Endodermal cell (in vitro differentiated cells): ENCODE results near the gene ENHO. TPM values are rescaled to one million over a fixed set of nuclear protein-coding genes. Genes with fewer than 3 reads are reported as not detected.

Experiments
- DNase-seq: peaks from one replicate; pipeline ENCODE4 v3.0.0-alpha.2; 2017
- H3K27ac ChIP-seq: 2 replicates; pipeline ENCODE4 v1.5.1; 2013; ENCODE audit warnings: mild to moderate bottlenecking, low read depth, low read length, moderate library complexity
- H3K27me3 ChIP-seq: 2 replicates; pipeline ENCODE4 v1.6.1; 2013; ENCODE audit warnings: mild to moderate bottlenecking, low read length, moderate library complexity; ENCODE audit not compliant: insufficient read depth, control insufficient read depth, poor library complexity, severe bottlenecking
- H3K36me3 ChIP-seq: 2 replicates; pipeline ENCODE4 v1.7.0; 2013; ENCODE audit warnings: mild to moderate bottlenecking, low read length, moderate library complexity; ENCODE audit not compliant: control insufficient read depth, insufficient read depth
- H3K4me1 ChIP-seq: one replicate; pipeline ENCODE4 v1.7.0; 2013; ENCODE audit warnings: low read length; ENCODE audit not compliant: control insufficient read depth, insufficient read depth
- H3K4me3 ChIP-seq: 2 replicates; pipeline ENCODE4 v1.5.1; 2013; ENCODE audit warnings: mild to moderate bottlenecking, low read length, moderate library complexity
- H3K9ac ChIP-seq: 2 replicates; pipeline ENCODE4 v1.6.1; 2013; ENCODE audit warnings: mild to moderate bottlenecking, low read length, moderate library complexity; ENCODE audit not compliant: poor library complexity, severe bottlenecking; ENCODE audit errors: extremely low read depth
- H3K9me3 ChIP-seq: 2 replicates; pipeline ENCODE4 v1.6.1; 2013; ENCODE audit warnings: mild to moderate bottlenecking, low read length, moderate library complexity; ENCODE audit not compliant: control insufficient read depth
- H3K27ac Mint-ChIP-seq: 2 replicates; pipeline ENCODE4 v1.8.0; 2020; ENCODE audit warnings: mixed read lengths
- H3K27me3 Mint-ChIP-seq: 2 replicates; pipeline ENCODE4 v1.8.0; 2021; ENCODE audit warnings: mild to moderate bottlenecking, mixed read lengths; ENCODE audit not compliant: insufficient read depth
- H3K36me3 Mint-ChIP-seq: 2 replicates; pipeline ENCODE4 v1.8.0; 2020; ENCODE audit warnings: low read depth, mixed read lengths
- H3K4me1 Mint-ChIP-seq: 2 replicates; pipeline ENCODE4 v1.8.0; 2020; ENCODE audit warnings: mixed read lengths
- H3K4me3 Mint-ChIP-seq: 2 replicates; pipeline ENCODE4 v1.8.0; 2020; ENCODE audit warnings: mild to moderate bottlenecking, moderate library complexity, mixed read lengths
- H3K9me3 Mint-ChIP-seq: 2 replicates; pipeline ENCODE4 v1.8.0; 2020; ENCODE audit warnings: mild to moderate bottlenecking, mixed read lengths
- WGBS, 2 experiments: methylation state at CpG; one replicate each; pipeline versions ENCODE4 v1.1.5 to v1.1.7; 2013; ENCODE audit warnings: missing lambda C conversion rate in 2 of 2, mixed read lengths in 1 of 2; ENCODE audit not compliant: insufficient coverage in 1 of 2, insufficient read length in 1 of 2; 5-methylcytosine and 5-hydroxymethylcytosine counted together
- total RNA-seq, 2 donors: library from RNA; stranded (reverse); fragmentation: NEBNext Ultra II Directional in 1 of 2; extraction: Animal tissue kit (Norgen Biotek cat#: 25700) in 1 of 2; gene quantifications; 2 replicates in 1 of 2; 3 replicates in 1 of 2; pipeline ENCODE4 v1.2.1, GENCODE V29; 2021
- TF ChIP-seq, protein P1 (sequence below): fragments of 200-600 bp; sonication (generic); conservative IDR thresholded peaks from 2 replicates; pipeline ENCODE4 v1.5.0; 2021; ENCODE audit warnings: antibody characterized with exemption, mild to moderate bottlenecking

The ENHO gene
- total RNA-seq, 2 donors from 2014 or later: 7.1 to 14.5 TPM

DNA sequence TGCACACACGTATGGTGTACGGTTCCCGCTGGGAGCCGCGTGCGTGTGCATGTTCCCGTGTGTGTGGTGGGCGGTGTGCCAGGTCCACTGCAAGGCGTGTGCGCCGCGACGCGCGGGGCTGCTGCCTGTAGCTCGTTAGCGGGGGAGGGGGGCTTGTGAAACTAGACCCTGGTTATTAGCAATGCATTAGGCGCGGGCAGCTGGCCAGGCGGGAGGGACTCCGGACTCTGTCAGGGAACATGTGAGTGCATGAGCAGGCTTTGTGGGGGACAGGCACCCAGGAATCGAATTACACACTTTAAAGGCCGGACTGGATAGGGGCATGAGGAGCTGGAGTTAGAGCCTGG lies 32.2 kb upstream of the ENHO start:
- no peaks in the 10 kb centered on the region for H3K27me3 ChIP-seq
- TF ChIP-seq, protein P1, sequence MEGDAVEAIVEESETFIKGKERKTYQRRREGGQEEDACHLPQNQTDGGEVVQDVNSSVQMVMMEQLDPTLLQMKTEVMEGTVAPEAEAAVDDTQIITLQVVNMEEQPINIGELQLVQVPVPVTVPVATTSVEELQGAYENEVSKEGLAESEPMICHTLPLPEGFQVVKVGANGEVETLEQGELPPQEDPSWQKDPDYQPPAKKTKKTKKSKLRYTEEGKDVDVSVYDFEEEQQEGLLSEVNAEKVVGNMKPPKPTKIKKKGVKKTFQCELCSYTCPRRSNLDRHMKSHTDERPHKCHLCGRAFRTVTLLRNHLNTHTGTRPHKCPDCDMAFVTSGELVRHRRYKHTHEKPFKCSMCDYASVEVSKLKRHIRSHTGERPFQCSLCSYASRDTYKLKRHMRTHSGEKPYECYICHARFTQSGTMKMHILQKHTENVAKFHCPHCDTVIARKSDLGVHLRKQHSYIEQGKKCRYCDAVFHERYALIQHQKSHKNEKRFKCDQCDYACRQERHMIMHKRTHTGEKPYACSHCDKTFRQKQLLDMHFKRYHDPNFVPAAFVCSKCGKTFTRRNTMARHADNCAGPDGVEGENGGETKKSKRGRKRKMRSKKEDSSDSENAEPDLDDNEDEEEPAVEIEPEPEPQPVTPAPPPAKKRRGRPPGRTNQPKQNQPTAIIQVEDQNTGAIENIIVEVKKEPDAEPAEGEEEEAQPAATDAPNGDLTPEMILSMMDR: no peak
- H3K4me1 ChIP-seq: peaks cover 6% of the 10 kb centered on the region
- Mint-ChIP-seq H3K9me3 (no peaks in the 10 kb centered on the region), H3K27ac (no peak overlapping the region), H3K4me3 (no peak overlapping the region), H3K27me3 (peaks cover 6% of the 10 kb centered on the region), H3K4me1 (peaks cover 9% of the 10 kb centered on the region), H3K36me3 (no peaks in the 10 kb centered on the region)
- no peak overlapping the region for H3K9ac ChIP-seq
- no peaks in the 10 kb centered on the region for H3K36me3 ChIP-seq
- no peak overlapping the region for H3K4me3 ChIP-seq
- WGBS, 2 experiments: 91 to 96% methylated on average over 15 to 23 of the region's 23 CpGs
- H3K27ac ChIP-seq: peak overlapping the region; percentile 44
- H3K9me3 ChIP-seq: no peaks in the 10 kb centered on the region
- DNase-seq: peak; percentile 44

DNA sequence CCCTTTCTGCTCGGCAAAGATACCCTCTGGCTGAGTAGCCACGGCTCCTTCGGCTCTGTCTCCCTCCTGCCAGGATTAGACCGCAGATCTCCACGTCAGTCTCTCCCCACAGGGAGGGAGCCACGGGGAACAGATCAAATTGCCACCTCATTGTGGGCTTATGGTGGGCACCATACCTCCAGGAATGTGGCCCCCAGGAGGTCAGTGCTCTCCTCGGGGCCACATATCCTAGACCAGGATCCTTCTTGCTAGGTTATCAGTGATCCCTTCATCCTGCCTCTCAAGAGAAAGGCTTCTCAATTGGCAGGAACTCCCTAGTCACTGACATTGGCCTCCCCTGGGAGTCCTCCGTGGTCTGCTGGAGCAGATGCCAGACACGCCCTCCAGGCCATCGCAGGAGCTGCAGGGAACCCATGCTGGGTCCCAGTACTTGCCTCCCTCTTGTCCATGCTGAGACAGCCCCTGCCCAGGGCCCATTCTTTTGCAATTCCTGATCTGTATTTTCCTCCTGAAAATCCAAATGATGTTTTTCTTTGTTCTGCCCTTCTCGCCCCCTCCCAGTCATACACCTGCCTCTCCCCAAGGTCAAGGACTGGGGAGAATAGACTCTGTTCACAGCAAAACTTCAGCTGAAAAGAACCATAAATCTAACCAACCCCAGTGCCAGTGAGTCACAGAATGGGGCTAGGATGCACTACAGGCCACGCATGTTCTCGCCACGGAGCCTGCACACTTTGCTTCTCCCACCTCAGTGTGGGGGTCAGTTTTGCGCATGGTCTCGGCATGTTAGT lies 31.6 kb upstream of the ENHO start:
- Mint-ChIP-seq H3K4me3 (no peak overlapping the region), H3K27ac (no peak overlapping the region), H3K9me3 (no peaks in the 10 kb centered on the region), H3K4me1 (peaks cover 8% of the 10 kb centered on the region), H3K36me3 (no peaks in the 10 kb centered on the region), H3K27me3 (peaks cover 6% of the 10 kb centered on the region)
- TF ChIP-seq, protein P1: no peak
- Histone ChIP-seq H3K4me1 (peaks cover 2% of the 10 kb centered on the region), H3K9me3 (no peaks in the 10 kb centered on the region), H3K27ac (peak overlapping the region; percentile 44), H3K27me3 (no peaks in the 10 kb centered on the region), H3K4me3 (no peak overlapping the region), H3K9ac (no peak overlapping the region), H3K36me3 (no peaks in the 10 kb centered on the region)
- peak; percentile 77 for DNase-seq
- 78 to 87% methylated on average over 16 of the region's 16 CpGs for WGBS, 2 experiments

DNA sequence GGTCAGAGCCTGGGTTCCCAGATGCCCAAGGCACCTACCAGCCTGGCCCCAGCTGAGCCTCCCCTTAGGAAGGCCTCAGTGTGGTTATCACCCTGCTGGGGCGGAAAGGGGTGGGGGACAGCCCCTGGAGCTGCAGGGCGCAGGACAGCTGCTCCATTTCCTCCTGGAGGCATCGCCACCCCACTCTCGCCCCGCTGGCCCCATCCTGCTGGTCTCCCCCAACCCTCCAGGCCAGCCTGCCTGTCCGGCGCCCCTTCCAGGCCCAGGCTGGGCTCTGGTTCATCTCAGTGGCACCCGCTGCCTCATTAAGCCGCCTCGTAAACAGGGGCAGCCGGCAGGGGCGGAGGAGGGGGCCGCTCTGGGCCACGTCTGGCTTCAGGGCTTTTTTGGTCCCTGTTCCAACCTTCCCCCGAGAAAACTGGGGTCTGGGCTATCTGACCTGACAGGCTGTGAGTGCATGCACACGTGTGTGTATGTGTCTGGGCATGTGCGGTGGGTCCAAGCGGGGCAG lies 30.8 kb upstream of the ENHO start:
- DNase-seq: peak; percentile 41
- Histone ChIP-seq H3K36me3 (no peaks in the 10 kb centered on the region), H3K27ac (peak overlapping the region; percentile 44), H3K4me1 (peaks cover 2% of the 10 kb centered on the region), H3K9me3 (no peaks in the 10 kb centered on the region), H3K27me3 (no peaks in the 10 kb centered on the region), H3K9ac (no peak overlapping the region), H3K4me3 (no peak overlapping the region)
- TF ChIP-seq, protein P1: no peak
- H3K4me3 Mint-ChIP-seq: no peak overlapping the region
- H3K9me3 Mint-ChIP-seq: no peaks in the 10 kb centered on the region
- no peak overlapping the region for H3K27ac Mint-ChIP-seq
- 89 to 99% methylated on average over 10 to 18 of the region's 18 CpGs for WGBS, 2 experiments
- H3K27me3 Mint-ChIP-seq: peaks cover 6% of the 10 kb centered on the region
- peaks cover 8% of the 10 kb centered on the region for H3K4me1 Mint-ChIP-seq
- H3K36me3 Mint-ChIP-seq: no peaks in the 10 kb centered on the region
